ENCODE measurements around the gene PLCB4.

- no peak for TF ChIP-seq CTCF (optimal IDR thresholded peaks at IDR 0.05 in 1 of 3, IDR thresholded peaks at IDR 0.05 in 1 of 3, conservative IDR thresholded peaks at IDR 0.05 in 1 of 3; ENCODE audit: extremely low read depth in 1 of 3, insufficient read depth in 2 of 3, low read length in 3 of 3)
- no peak for TF ChIP-seq EZH2 (IDR thresholded peaks at IDR 0.05; ENCODE audit: low read length)
Observed at GRCh38 chr20:9399322-9399721, 330.4 kb downstream of the PLCB4 start.
